Measurements from ENCODE around the gene SF3B1.
"Not testable (repeated sequence)": the region's sequence is repeated elsewhere in the genome, so short reads cannot be mapped to it uniquely, and the experiment has no call there.

Gene SF3B1, protein sequence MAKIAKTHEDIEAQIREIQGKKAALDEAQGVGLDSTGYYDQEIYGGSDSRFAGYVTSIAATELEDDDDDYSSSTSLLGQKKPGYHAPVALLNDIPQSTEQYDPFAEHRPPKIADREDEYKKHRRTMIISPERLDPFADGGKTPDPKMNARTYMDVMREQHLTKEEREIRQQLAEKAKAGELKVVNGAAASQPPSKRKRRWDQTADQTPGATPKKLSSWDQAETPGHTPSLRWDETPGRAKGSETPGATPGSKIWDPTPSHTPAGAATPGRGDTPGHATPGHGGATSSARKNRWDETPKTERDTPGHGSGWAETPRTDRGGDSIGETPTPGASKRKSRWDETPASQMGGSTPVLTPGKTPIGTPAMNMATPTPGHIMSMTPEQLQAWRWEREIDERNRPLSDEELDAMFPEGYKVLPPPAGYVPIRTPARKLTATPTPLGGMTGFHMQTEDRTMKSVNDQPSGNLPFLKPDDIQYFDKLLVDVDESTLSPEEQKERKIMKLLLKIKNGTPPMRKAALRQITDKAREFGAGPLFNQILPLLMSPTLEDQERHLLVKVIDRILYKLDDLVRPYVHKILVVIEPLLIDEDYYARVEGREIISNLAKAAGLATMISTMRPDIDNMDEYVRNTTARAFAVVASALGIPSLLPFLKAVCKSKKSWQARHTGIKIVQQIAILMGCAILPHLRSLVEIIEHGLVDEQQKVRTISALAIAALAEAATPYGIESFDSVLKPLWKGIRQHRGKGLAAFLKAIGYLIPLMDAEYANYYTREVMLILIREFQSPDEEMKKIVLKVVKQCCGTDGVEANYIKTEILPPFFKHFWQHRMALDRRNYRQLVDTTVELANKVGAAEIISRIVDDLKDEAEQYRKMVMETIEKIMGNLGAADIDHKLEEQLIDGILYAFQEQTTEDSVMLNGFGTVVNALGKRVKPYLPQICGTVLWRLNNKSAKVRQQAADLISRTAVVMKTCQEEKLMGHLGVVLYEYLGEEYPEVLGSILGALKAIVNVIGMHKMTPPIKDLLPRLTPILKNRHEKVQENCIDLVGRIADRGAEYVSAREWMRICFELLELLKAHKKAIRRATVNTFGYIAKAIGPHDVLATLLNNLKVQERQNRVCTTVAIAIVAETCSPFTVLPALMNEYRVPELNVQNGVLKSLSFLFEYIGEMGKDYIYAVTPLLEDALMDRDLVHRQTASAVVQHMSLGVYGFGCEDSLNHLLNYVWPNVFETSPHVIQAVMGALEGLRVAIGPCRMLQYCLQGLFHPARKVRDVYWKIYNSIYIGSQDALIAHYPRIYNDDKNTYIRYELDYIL

DNA sequence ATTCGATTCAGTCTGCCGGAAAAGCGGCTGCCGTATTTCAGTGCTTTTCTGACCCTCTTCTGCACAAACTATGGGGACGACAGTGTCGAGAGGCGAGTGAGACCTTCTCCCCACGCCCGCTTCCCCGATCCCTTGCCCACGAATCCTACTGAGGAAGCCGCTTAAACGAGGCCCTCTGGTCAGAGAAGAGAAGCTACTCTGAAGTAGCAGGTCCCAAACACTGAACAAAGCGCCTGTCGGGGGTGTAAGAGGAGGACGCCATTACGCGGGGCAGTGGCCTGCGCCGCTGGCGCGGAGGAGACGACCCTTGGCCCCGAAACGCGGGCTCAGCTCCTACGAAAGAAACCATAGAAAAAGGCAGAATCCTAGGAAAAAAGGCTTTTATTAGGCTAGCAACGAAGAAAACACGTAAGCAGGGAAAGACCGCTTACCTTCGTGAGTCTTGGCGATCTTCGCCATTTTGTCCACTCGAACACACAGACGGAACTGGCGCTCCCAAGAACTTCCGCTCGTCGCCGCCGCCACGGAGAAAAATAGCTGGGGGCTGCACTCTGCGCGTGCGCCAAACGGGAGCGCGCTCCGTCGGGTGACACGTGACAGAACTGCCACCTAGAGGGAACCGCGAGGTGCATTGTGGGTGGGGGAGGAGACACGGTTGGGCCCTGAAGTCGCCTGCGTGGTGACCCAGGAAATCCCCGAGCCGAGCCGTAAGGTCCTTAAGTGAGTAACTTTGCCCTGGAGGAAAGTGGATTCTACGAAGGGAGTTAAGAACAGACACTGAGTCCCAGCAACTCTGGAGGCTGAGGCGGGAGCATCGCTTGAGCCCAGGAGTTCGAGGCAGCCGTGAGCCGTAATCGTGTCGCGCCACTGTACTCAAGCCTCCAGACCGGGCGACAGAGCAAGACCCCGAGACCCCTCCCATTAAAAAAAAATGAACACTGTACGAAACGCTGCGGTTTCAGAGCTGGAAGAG is at the start of gene SF3B1:
SF3B1 (minus strand) TSS at position 488 of the 973 bp plus-strand sequence; CDS start at position 459, 29 bp downstream.
- Histone ChIP-seq H3K36me3 (ENCODE audit: control insufficient read depth, insufficient read depth, low read length) (peaks cover 7% of the 10 kb centered on the region; the same call in 1 of the 2 replicates), H3K27me3 (ENCODE audit: control insufficient read depth, insufficient read depth, low read length) (no peaks in the 10 kb centered on the region), H3K4me3 (ENCODE audit: low read depth, low read length) (peak within 1 kb of the TSS; percentile 99), H3K9ac (ENCODE audit: low read length) (peak within 1 kb of the TSS; percentile 100), H3K27ac (ENCODE audit: low read depth, low read length) (peak within 1 kb of the TSS; percentile 99), H3K9me3 (ENCODE audit: control insufficient read depth, insufficient read depth, low read depth, low read length) (no peaks in the 10 kb centered on the region), H3K4me1 (ENCODE audit: control insufficient read depth, insufficient read depth, low read length) (peaks cover 20% of the 10 kb centered on the region; the same call in 1 of the 2 replicates)

DNA sequence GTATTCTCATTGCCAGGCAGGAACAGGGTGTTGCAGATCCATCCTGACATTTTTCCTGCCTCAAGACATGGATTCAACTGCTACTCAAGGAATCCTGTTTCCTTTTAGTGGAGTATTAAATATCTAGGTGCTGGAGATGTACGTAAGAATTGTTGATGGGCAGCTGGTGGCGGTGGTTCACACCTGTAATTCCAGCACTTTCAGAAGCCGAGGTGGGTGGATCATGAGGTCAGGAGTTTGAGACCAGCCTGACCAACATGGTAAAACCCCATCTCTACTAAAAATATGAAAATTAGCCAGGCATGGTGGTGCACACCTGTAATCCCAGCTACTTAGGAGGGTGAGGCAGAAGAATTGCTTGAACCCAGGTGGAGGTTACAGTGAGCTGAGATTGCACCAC is 49.4 kb upstream of the SF3B1 start:
- H3K27ac ChIP-seq (ENCODE audit: low read depth, low read length); H3K4me3 ChIP-seq (ENCODE audit: low read depth, low read length); H3K4me1 ChIP-seq (ENCODE audit: control insufficient read depth, insufficient read depth, low read length); H3K9ac ChIP-seq (ENCODE audit: low read length); H3K27me3 ChIP-seq (ENCODE audit: control insufficient read depth, insufficient read depth, low read length): not testable (repeated sequence)
- Histone ChIP-seq H3K9me3 (ENCODE audit: control insufficient read depth, insufficient read depth, low read depth, low read length) (peaks cover 11% of the 10 kb centered on the region), H3K36me3 (ENCODE audit: control insufficient read depth, insufficient read depth, low read length) (peaks cover 49% of the 10 kb centered on the region)

DNA sequence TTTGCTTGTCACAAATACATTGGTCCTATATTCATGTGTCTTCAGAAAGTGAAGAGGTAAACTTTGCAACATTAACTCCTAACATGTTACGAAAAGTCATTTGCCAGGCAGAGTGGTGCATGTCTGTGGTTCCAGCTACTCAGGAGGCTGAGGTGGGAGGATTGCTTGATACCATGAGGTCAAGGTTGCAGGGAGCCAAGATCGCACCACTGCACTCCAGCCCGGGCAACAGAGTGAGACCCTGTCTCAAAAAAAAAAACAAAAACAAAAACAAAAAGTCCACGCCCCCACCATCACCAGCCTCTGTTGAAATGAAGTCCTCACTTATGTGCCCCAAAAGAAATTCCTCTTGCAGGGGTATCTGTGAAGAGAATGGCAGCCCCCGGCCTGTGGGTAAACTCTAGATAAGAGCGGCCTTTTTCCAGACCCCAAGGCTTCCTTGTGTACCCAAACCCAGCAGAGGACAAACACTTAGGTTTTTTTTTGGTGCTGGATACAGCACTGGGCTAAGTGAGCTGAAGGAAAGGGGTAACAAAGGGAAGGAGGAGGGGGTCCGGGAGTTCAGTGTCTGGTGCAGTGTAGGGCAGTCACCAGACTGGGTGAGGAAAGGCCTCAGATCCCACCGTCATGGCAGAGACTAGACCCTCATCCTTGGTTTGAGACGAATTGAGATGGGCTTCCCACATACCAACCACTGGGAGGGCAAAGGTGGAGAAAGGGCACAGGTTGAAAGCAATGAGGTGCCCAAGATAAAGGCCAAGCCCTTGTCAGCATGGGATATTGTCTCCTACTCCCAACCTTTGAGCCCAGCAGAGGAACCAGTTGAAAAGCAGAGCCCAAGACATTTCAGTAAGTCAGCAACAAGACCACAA is 45.6 kb upstream of the SF3B1 start:
- no peaks in the 10 kb centered on the region for H3K27me3 ChIP-seq (ENCODE audit: control insufficient read depth, insufficient read depth, low read length)
- no peak overlapping the region for H3K9ac ChIP-seq (ENCODE audit: low read length)
- H3K4me3 ChIP-seq (ENCODE audit: low read depth, low read length), result no peak overlapping the region
- H3K27ac ChIP-seq (ENCODE audit: low read depth, low read length), result no peak overlapping the region
- H3K4me1 ChIP-seq (ENCODE audit: control insufficient read depth, insufficient read depth, low read length), result no peaks in the 10 kb centered on the region
- H3K9me3 ChIP-seq (ENCODE audit: control insufficient read depth, insufficient read depth, low read depth, low read length), result peaks cover 11% of the 10 kb centered on the region
- peaks cover 40% of the 10 kb centered on the region for H3K36me3 ChIP-seq (ENCODE audit: control insufficient read depth, insufficient read depth, low read length)

DNA sequence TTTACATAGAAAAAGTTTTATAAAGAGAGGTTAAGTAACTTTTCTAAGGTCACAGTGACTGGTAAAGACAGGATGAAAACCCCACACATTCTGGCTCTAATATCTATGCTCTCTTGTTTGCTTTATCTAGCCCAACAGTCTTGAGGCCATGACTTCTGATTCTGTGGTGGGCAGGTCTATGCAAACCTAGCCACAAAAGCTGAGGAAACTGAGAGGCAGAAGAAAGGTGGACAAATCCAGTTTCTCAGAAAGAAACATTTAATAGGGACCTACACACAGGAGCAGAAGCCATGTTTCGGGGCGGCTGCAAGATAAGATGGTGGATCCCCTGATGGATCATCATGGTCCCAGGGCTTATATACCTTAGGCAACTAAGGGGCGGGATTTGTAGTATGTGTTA is 43.0 kb upstream of the SF3B1 start:
- H3K9me3 ChIP-seq (ENCODE audit: control insufficient read depth, insufficient read depth, low read depth, low read length), result no peaks in the 10 kb centered on the region
- no peak overlapping the region for H3K9ac ChIP-seq (ENCODE audit: low read length)
- no peaks in the 10 kb centered on the region for H3K4me1 ChIP-seq (ENCODE audit: control insufficient read depth, insufficient read depth, low read length)
- no peak overlapping the region for H3K27ac ChIP-seq (ENCODE audit: low read depth, low read length)
- peaks cover 55% of the 10 kb centered on the region for H3K36me3 ChIP-seq (ENCODE audit: control insufficient read depth, insufficient read depth, low read length)
- H3K4me3 ChIP-seq (ENCODE audit: low read depth, low read length), result no peak overlapping the region
- no peaks in the 10 kb centered on the region for H3K27me3 ChIP-seq (ENCODE audit: control insufficient read depth, insufficient read depth, low read length)

DNA sequence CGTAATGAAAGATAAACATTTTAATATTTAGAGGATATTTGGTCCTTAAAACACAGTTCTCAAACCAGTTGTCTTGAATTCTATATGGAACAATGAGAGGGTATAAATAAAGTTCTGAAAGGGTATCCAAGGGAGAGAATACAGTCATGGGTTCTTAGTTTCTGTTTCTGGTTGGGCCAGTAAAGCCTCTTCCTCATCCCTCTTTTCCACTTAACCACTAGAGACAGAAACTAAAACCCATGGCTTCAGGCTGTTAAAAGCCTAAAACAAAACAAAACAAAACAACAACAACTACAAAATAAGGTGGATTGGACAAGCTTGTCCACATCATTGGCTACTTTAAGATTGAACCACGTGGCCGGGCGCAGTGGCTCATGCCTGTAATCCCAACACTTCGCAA is 37.3 kb upstream of the SF3B1 start:
- peaks cover 82% of the 10 kb centered on the region for H3K36me3 ChIP-seq (ENCODE audit: control insufficient read depth, insufficient read depth, low read length)
- H3K9ac ChIP-seq (ENCODE audit: low read length), result no peak overlapping the region
- no peak overlapping the region for H3K27ac ChIP-seq (ENCODE audit: low read depth, low read length)
- no peaks in the 10 kb centered on the region for H3K9me3 ChIP-seq (ENCODE audit: control insufficient read depth, insufficient read depth, low read depth, low read length)
- no peak overlapping the region for H3K4me3 ChIP-seq (ENCODE audit: low read depth, low read length)
- no peaks in the 10 kb centered on the region for H3K27me3 ChIP-seq (ENCODE audit: control insufficient read depth, insufficient read depth, low read length)
- H3K4me1 ChIP-seq (ENCODE audit: control insufficient read depth, insufficient read depth, low read length), result no peaks in the 10 kb centered on the region

DNA sequence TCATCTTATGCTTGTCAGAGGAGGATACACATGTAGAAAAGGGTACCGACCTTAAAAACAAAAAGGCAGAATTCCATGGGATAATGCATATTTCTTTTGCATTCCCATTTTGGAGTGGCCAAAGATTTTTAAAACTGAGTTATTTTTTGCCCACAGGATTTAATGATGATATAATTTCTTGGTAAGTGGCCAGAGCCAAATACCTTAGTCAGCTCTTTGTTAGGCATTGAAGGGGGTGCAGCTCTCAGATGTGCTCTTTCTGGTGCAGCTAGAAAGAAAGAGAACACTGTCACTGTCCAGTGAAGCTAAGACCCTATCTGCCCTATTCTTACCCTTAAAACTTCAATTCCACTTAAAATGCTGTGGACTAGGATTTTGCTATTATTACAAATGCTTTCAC is 29.3 kb upstream of the SF3B1 start:
- H3K9ac ChIP-seq (ENCODE audit: low read length), result no peak overlapping the region
- no peaks in the 10 kb centered on the region for H3K9me3 ChIP-seq (ENCODE audit: control insufficient read depth, insufficient read depth, low read depth, low read length)
- peaks cover 63% of the 10 kb centered on the region for H3K36me3 ChIP-seq (ENCODE audit: control insufficient read depth, insufficient read depth, low read length)
- H3K27me3 ChIP-seq (ENCODE audit: control insufficient read depth, insufficient read depth, low read length), result no peaks in the 10 kb centered on the region
- H3K27ac ChIP-seq (ENCODE audit: low read depth, low read length), result no peak overlapping the region
- H3K4me3 ChIP-seq (ENCODE audit: low read depth, low read length), result no peak overlapping the region
- H3K4me1 ChIP-seq (ENCODE audit: control insufficient read depth, insufficient read depth, low read length), result no peaks in the 10 kb centered on the region

DNA sequence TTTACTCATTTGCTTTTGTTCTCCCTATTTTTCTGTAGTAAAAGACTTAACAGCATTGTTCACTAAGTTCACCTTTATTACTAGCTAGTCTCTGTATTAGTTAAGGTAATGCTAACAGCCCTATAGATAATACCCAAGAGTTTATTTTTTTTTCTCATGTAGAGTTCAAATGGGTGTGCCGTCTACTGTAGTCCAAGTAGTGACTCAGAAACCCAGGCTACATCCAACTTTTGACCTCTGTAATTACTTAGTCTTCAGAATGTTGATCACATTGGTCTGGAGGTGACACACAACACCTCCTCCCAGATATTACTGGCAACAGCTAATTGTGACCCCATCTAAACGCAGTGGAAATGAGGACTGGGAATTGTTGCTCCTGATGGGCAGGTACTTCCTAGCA is 26.2 kb upstream of the SF3B1 start:
- no peak overlapping the region for H3K9ac ChIP-seq (ENCODE audit: low read length)
- H3K4me3 ChIP-seq (ENCODE audit: low read depth, low read length), result no peak overlapping the region
- no peaks in the 10 kb centered on the region for H3K9me3 ChIP-seq (ENCODE audit: control insufficient read depth, insufficient read depth, low read depth, low read length)
- H3K27me3 ChIP-seq (ENCODE audit: control insufficient read depth, insufficient read depth, low read length), result no peaks in the 10 kb centered on the region
- no peaks in the 10 kb centered on the region for H3K4me1 ChIP-seq (ENCODE audit: control insufficient read depth, insufficient read depth, low read length)
- H3K27ac ChIP-seq (ENCODE audit: low read depth, low read length), result no peak overlapping the region
- peaks cover 42% of the 10 kb centered on the region for H3K36me3 ChIP-seq (ENCODE audit: control insufficient read depth, insufficient read depth, low read length)

DNA sequence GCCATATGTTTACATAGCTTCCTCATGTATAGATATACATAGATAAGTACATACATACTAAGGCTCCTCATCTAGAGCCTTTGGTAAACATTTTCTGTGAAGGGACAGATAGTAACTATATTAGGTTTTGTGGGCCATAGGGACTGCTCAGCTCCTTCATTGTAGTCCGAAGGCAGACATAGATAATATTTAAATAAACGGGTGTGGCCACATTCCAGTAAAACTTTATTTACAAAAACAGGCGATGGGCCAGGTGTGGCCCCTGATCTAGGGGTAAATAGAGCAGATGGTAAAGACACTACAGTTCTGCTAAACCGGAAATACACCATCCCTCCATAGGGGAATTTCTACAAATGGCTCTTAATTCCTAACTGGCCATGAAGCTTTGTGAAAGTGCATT is 25.8 kb upstream of the SF3B1 start:
- Histone ChIP-seq H3K4me1 (ENCODE audit: control insufficient read depth, insufficient read depth, low read length) (no peaks in the 10 kb centered on the region), H3K27ac (ENCODE audit: low read depth, low read length) (no peak overlapping the region), H3K4me3 (ENCODE audit: low read depth, low read length) (no peak overlapping the region), H3K36me3 (ENCODE audit: control insufficient read depth, insufficient read depth, low read length) (peaks cover 38% of the 10 kb centered on the region), H3K9me3 (ENCODE audit: control insufficient read depth, insufficient read depth, low read depth, low read length) (no peaks in the 10 kb centered on the region), H3K27me3 (ENCODE audit: control insufficient read depth, insufficient read depth, low read length) (no peaks in the 10 kb centered on the region), H3K9ac (ENCODE audit: low read length) (no peak overlapping the region)

DNA sequence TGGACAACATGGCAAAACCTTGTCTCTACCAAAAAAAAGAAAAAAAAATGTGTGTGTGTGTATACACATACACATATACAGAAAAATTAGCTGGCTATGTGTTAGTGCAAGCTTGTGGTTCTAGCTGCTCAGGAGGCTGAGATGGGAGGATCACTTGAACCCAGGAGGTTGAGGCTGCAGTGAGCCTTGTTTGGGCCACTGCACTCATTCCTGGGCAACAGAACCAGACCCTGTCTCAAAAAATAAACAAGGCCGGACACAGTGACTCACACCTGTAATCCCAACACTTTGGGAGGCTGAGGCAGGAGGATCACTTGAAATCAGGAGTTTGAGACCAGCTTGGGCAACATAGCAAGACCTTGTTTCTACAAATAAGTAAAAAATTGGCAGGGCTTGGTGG is 20.6 kb upstream of the SF3B1 start:
- no peak overlapping the region for H3K9ac ChIP-seq (ENCODE audit: low read length)

More for the DNA sequence above, 20.6 kb upstream of the SF3B1 start:
- Histone ChIP-seq H3K27ac (ENCODE audit: low read depth, low read length) (no peak overlapping the region), H3K36me3 (ENCODE audit: control insufficient read depth, insufficient read depth, low read length) (peaks cover 11% of the 10 kb centered on the region), H3K9me3 (ENCODE audit: control insufficient read depth, insufficient read depth, low read depth, low read length) (no peaks in the 10 kb centered on the region), H3K4me3 (ENCODE audit: low read depth, low read length) (no peak overlapping the region), H3K27me3 (ENCODE audit: control insufficient read depth, insufficient read depth, low read length) (no peaks in the 10 kb centered on the region), H3K4me1 (ENCODE audit: control insufficient read depth, insufficient read depth, low read length) (peaks cover 12% of the 10 kb centered on the region)
